AG04450 (cell line): ENCODE data around the gene FSTL5. TPM values are rescaled to one million over a fixed set of nuclear protein-coding genes. Genes with fewer than 3 reads are reported as not detected.

Experiments used
- CTCF ChIA-PET: fragments of 300-600, 350-600 bp; formaldehyde crosslinking; extraction: SDS; loops from one replicate; lab custom pipeline; 2022; ENCODE audit warnings: antibody characterized with exemption, inconsistent platforms; lab: Charles Lee
- POLR2A ChIA-PET: fragments of 350-600 bp; formaldehyde crosslinking; extraction: SDS; loops from one replicate; lab custom pipeline; 2021; ENCODE audit warnings: antibody characterized with exemption, inconsistent platforms; lab: Yijun Ruan, JAX
- DNase-seq: peaks from one replicate; pipeline ENCODE4 v3.0.0-alpha.2; 2011; ENCODE audit warnings: low read depth, low spot score
- H3K27ac ChIP-seq: one replicate; pipeline ENCODE4 v1.5.1; 2012; ENCODE audit warnings: low read depth, low read length, control low read depth
- H3K27me3 ChIP-seq: one replicate; pipeline ENCODE4 v1.6.0; 2012; ENCODE audit warnings: low read length; ENCODE audit not compliant: control insufficient read depth, insufficient read depth
- H3K4me3 ChIP-seq: 2 replicates; pipeline ENCODE4 v1.5.1; 2011; ENCODE audit warnings: mild to moderate bottlenecking, low read depth, low read length, control low read depth
- H3K9me3 ChIP-seq: 2 replicates; pipeline ENCODE4 v1.5.1; 2012; ENCODE audit warnings: low read length; ENCODE audit not compliant: control insufficient read depth, insufficient read depth
- CTCF ChIP-seq: IDR thresholded peaks from 2 replicates; pipeline ENCODE4 v1.5.1; 2011; ENCODE audit warnings: low read depth, low read length, control low read depth, inconsistent platforms
- polyA plus RNA-seq: library from polyadenylated mRNA; depleted of rRNA; stranded (reverse); fragments of >200 nt; gene quantifications from 2 replicates; pipeline ENCODE4 v1.2.3, GENCODE V29; 2011

The FSTL5 gene
- polyA plus RNA-seq, 1 experiment = not detected

- POLR2A ChIA-PET = interaction anchor here (0.7 to 0.8 kb wide), 2 partner anchors 137 to 1530 kb away, joined by 3 to 8 read pairs; no protein-coding TSS in a partner anchor
- DNase-seq = peak; percentile 18
- Histone ChIP-seq H3K4me3 (no peak overlapping the region), H3K9me3 (no peaks in the 10 kb centered on the region), H3K27ac (no peak overlapping the region), H3K27me3 (no peaks in the 10 kb centered on the region)
- CTCF ChIA-PET = interaction anchor here (0.8 kb wide), 1 partner anchor 14 kb away, joined by 3 read pairs; no protein-coding TSS in a partner anchor
- TF ChIP-seq CTCF = no peak
Measured at GRCh38 chr4:161577579-161578301, 586.1 kb downstream of the FSTL5 start.

GRCh38 chr4:161573836-161574235, 590.0 kb downstream of the FSTL5 start:
- Histone ChIP-seq H3K4me3 (no peak overlapping the region), H3K9me3 (no peaks in the 10 kb centered on the region), H3K27ac (no peak overlapping the region), H3K27me3 (no peaks in the 10 kb centered on the region)
- no peak for TF ChIP-seq CTCF
- ChIA-PET POLR2A (no interaction called here), CTCF (interaction anchor here (0.7 to 1.6 kb wide), 2 partner anchors 9 to 12 kb away, joined by 10 to 11 read pairs; no protein-coding TSS in a partner anchor)
- no peak for DNase-seq

GRCh38 chr4:161564230-161564834, 599.5 kb downstream of the FSTL5 start:
- peak; percentile 39; the same call in 1 of the 2 replicates for TF ChIP-seq CTCF
- Histone ChIP-seq H3K27ac (no peak overlapping the region), H3K4me3 (no peak overlapping the region), H3K27me3 (no peaks in the 10 kb centered on the region), H3K9me3 (no peaks in the 10 kb centered on the region)
- CTCF ChIA-PET = interaction anchor here (0.5 to 1.5 kb wide), 9 partner anchors 8 to 78 kb away, joined by 3 to 10 read pairs (median 3); no protein-coding TSS in a partner anchor
- POLR2A ChIA-PET = no interaction called here
- DNase-seq = no peak

GRCh38 chr4:161555689-161556660, 607.8 kb downstream of the FSTL5 start:
- peak; percentile 10 for DNase-seq
- ChIA-PET POLR2A (no interaction called here), CTCF (interaction anchor here (1.2 kb wide), 1 partner anchor 8 kb away, joined by 5 read pairs; no protein-coding TSS in a partner anchor)

More at GRCh38 chr4:161555689-161556660, 607.8 kb downstream of the FSTL5 start:
- H3K27ac ChIP-seq = no peak overlapping the region
- no peaks in the 10 kb centered on the region for H3K27me3 ChIP-seq
- H3K4me3 ChIP-seq = no peak overlapping the region
- H3K9me3 ChIP-seq = no peaks in the 10 kb centered on the region
- TF ChIP-seq CTCF = no peak
